ENCODE data around the gene ABCC3. TPM values are rescaled to one million over a fixed set of nuclear protein-coding genes. Genes with fewer than 3 reads are reported as not detected.
A peak's percentile ranks its signal among the peaks of the same experiment; 100 is the strongest.

ABCC3 gene
- total and polyA plus RNA-seq, 2 donors = 1.8 to 3.7 TPM

DNA sequence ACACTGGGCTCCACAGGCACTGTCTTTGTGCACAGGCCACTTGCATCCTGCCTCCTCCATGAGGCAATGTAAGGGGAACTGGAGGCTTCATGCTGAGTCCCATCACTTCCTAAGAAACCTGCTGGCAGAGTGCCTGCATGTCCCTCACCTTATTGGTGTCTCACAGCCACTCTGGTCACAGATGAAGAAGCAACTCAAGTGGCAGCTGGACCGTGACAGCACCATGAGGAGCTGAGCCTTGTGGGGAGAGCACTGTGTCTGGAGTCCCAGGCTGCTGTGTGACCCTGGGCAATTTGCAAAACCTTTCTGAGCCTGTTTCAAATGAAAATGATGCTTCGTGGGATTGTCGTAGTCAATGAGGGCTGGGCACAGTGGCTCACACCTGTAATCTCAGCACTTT is 53.6 kb downstream of the ABCC3 start:
- H3K4me1 ChIP-seq (ENCODE audit: control insufficient read depth in 2 of 2, insufficient read depth in 2 of 2, low read length in 2 of 2) = peaks cover 0 to 16% of the 10 kb centered on the region in 2 donors
- no peaks in the 10 kb centered on the region for H3K9me3 ChIP-seq (ENCODE audit: control insufficient read depth in 2 of 2, insufficient read depth in 1 of 2, low read length in 1 of 2)
- H3K4me3 ChIP-seq (ENCODE audit: low read length in 2 of 2) = no peak overlapping the region
- DNase-seq (ENCODE audit: low read depth in 6 of 9, low spot score in 9 of 9) = no peak
- 97% methylated on average over 3 of the region's 3 CpGs for WGBS
- H3K36me3 ChIP-seq (ENCODE audit: control insufficient read depth in 2 of 2, insufficient read depth in 2 of 2, low read length in 1 of 2) = peaks cover 7 to 9% of the 10 kb centered on the region in 2 donors
- H3K27ac ChIP-seq (ENCODE audit: low read depth in 1 of 2, low read length in 1 of 2) = no peak overlapping the region
- no peaks in the 10 kb centered on the region for H3K27me3 ChIP-seq (ENCODE audit: control insufficient read depth in 2 of 2, insufficient read depth in 1 of 2, low read length in 1 of 2)

DNA sequence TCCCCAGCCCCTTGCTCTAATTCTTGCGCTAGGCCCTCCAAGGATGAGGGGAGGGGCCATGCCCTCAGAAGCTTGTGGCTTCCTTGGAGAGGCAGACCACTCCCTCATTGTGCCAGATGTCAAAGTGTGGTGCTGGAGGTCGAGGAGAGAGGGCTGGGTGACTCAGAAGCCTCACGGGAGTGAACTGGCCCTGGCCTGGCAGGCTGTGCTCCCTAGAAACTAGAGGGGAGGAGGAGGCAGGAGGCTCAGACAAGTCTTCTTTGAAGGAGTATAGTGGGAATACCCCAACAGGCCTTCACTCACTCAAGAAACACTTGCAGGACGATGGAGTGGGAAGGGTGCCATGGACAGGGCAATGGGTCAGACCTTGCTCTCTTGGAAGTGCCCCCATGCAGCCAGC is 54.6 kb downstream of the ABCC3 start:
- no peak overlapping the region for H3K4me3 ChIP-seq (ENCODE audit: low read length in 2 of 2)
- H3K27ac ChIP-seq (ENCODE audit: low read depth in 1 of 2, low read length in 1 of 2) = no peak overlapping the region
- H3K27me3 ChIP-seq (ENCODE audit: control insufficient read depth in 2 of 2, insufficient read depth in 1 of 2, low read length in 1 of 2) = no peaks in the 10 kb centered on the region
- DNase-seq (ENCODE audit: low read depth in 6 of 9, low spot score in 9 of 9) = peak in 1 of 9 donors; percentile 19
- WGBS = 40% methylated on average over 4 of the region's 4 CpGs
- peaks cover 0 to 16% of the 10 kb centered on the region in 2 donors for H3K4me1 ChIP-seq (ENCODE audit: control insufficient read depth in 2 of 2, insufficient read depth in 2 of 2, low read length in 2 of 2)
- peaks cover 10 to 19% of the 10 kb centered on the region in 2 donors for H3K36me3 ChIP-seq (ENCODE audit: control insufficient read depth in 2 of 2, insufficient read depth in 2 of 2, low read length in 1 of 2)
- H3K9me3 ChIP-seq (ENCODE audit: control insufficient read depth in 2 of 2, insufficient read depth in 1 of 2, low read length in 1 of 2) = no peaks in the 10 kb centered on the region

DNA sequence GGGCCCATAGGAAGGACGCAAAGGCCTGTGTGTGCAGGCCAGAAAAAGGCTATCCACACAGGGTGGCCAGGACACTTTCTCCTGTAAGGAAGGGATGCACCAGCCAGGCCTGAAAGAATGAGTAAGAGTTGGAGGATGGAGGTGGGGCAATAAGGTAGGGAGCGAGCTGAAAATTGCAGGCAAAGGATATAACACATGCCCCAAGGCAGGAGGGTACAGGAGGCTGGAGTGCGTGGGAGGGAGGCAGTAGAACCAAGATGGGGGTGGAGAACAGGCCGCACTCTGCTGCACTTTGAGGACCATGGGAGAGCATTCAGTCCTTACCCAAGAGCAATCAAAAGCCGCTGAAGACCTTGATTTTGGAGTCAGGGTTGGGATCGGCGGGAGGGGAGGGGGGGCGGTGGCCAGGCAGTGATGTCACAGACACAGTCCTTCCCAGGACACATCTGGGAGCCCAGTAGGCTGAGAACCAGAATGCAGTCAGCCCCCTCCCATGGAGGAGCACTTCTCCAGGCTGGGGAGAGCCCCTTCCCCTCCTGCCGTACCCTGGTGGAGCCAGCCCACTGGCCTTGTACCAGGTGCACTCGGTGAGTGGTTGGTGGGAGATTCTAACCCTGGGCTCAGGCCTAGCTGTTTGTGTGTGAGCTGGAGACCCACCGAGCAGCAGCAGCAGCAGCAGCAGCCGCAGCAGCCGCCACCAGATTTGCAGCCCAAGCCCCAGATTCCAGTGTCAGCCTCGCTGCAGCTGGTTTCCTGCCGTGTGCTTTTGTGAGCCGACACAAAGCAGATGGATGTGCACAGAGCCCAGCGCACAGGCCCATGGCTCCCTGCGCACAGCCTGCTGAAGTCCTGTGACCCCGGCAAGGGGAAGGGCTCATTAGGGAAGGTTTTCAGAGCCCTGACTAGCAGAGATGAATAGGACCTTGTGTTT is 55.5 kb downstream of the ABCC3 start:
- no peak overlapping the region for H3K27ac ChIP-seq (ENCODE audit: low read depth in 1 of 2, low read length in 1 of 2)
- peaks cover 0 to 16% of the 10 kb centered on the region in 2 donors for H3K4me1 ChIP-seq (ENCODE audit: control insufficient read depth in 2 of 2, insufficient read depth in 2 of 2, low read length in 2 of 2)
- H3K27me3 ChIP-seq (ENCODE audit: control insufficient read depth in 2 of 2, insufficient read depth in 1 of 2, low read length in 1 of 2) = no peaks in the 10 kb centered on the region
- H3K4me3 ChIP-seq (ENCODE audit: low read length in 2 of 2) = no peak overlapping the region
- WGBS = 92% methylated on average over 19 of the region's 19 CpGs
- H3K9me3 ChIP-seq (ENCODE audit: control insufficient read depth in 2 of 2, insufficient read depth in 1 of 2, low read length in 1 of 2) = no peaks in the 10 kb centered on the region
- peak in 5 of 9 donors; percentile 3 to 58 (median 35) for DNase-seq (ENCODE audit: low read depth in 6 of 9, low spot score in 9 of 9)
- H3K36me3 ChIP-seq (ENCODE audit: control insufficient read depth in 2 of 2, insufficient read depth in 2 of 2, low read length in 1 of 2) = peaks cover 14 to 26% of the 10 kb centered on the region in 2 donors

DNA sequence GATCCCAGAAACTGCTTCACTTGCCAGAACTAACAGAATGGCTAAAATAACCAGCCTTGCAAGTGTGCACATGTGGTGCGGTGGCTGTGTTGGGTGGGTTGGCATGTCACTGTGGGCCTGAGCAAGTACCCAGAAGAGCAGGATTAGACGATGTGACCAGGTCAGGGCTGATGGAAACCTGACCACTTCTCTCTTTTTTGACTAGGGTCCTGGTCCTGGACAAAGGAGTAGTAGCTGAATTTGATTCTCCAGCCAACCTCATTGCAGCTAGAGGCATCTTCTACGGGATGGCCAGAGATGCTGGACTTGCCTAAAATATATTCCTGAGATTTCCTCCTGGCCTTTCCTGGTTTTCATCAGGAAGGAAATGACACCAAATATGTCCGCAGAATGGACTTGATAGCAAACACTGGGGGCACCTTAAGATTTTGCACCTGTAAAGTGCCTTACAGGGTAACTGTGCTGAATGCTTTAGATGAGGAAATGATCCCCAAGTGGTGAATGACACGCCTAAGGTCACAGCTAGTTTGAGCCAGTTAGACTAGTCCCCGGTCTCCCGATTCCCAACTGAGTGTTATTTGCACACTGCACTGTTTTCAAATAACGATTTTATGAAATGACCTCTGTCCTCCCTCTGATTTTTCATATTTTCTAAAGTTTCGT is 56.3 kb downstream of the ABCC3 start:
- 95% methylated on average over 9 of the region's 9 CpGs for WGBS
- no peak overlapping the region for H3K4me3 ChIP-seq (ENCODE audit: low read length in 2 of 2)
- H3K4me1 ChIP-seq (ENCODE audit: control insufficient read depth in 2 of 2, insufficient read depth in 2 of 2, low read length in 2 of 2) = peaks cover 0 to 16% of the 10 kb centered on the region in 2 donors
- H3K27me3 ChIP-seq (ENCODE audit: control insufficient read depth in 2 of 2, insufficient read depth in 1 of 2, low read length in 1 of 2) = no peaks in the 10 kb centered on the region
- no peak for DNase-seq (ENCODE audit: low read depth in 6 of 9, low spot score in 9 of 9)
- H3K27ac ChIP-seq (ENCODE audit: low read depth in 1 of 2, low read length in 1 of 2) = no peak overlapping the region
- no peaks in the 10 kb centered on the region for H3K9me3 ChIP-seq (ENCODE audit: control insufficient read depth in 2 of 2, insufficient read depth in 1 of 2, low read length in 1 of 2)
- H3K36me3 ChIP-seq (ENCODE audit: control insufficient read depth in 2 of 2, insufficient read depth in 2 of 2, low read length in 1 of 2) = peaks cover 22 to 34% of the 10 kb centered on the region in 2 donors

DNA sequence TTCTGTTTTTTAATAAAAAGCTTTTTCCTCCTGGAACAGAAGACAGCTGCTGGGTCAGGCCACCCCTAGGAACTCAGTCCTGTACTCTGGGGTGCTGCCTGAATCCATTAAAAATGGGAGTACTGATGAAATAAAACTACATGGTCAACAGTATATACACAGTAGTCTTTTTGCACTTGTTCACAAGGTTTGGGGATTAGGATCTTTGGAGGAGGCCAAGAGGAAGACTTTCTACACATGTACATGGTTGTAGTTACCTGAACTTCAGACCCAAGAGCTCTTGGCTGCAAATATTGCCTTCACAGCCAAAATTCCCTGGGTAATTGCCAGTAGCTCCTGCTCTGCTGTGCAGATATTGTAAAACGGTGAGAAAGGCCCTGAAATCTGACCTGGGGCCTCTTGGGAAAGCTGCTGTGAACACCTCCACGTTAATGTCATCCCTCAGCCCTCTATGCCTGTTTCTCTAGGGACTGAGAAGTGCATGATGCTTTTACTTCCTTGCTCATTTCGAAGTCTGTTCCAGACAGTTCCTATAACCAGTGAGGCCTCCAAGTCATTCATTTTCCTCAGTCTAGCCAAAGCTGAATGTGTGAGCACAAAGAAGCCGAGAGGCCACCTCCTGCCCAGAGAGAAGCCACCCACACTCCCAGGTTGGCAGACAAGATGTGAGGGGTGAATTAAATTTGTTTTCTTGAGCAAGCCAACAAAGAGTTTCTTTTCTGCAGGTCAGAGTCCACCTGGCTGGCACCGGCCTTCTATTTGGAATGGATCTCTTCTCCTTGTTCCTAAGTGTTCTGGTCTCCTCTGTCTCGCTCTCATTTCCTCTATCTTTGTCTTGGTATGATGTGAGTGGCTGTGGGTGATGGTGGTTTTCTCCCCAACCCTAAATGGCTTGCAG is 57.1 kb downstream of the ABCC3 start:
- peak in 1 of 9 donors; percentile 19 for DNase-seq (ENCODE audit: low read depth in 6 of 9, low spot score in 9 of 9)
- no peaks in the 10 kb centered on the region for H3K9me3 ChIP-seq (ENCODE audit: control insufficient read depth in 2 of 2, insufficient read depth in 1 of 2, low read length in 1 of 2)
- peaks cover 29 to 42% of the 10 kb centered on the region in 2 donors for H3K36me3 ChIP-seq (ENCODE audit: control insufficient read depth in 2 of 2, insufficient read depth in 2 of 2, low read length in 1 of 2)
- peaks cover 0 to 16% of the 10 kb centered on the region in 2 donors for H3K4me1 ChIP-seq (ENCODE audit: control insufficient read depth in 2 of 2, insufficient read depth in 2 of 2, low read length in 2 of 2)
- no peaks in the 10 kb centered on the region for H3K27me3 ChIP-seq (ENCODE audit: control insufficient read depth in 2 of 2, insufficient read depth in 1 of 2, low read length in 1 of 2)
- 96% methylated on average over 6 of the region's 6 CpGs for WGBS
- peak overlapping the region in 1 of 2 donors; percentile 12 for H3K27ac ChIP-seq (ENCODE audit: low read depth in 1 of 2, low read length in 1 of 2)
- H3K4me3 ChIP-seq (ENCODE audit: low read length in 2 of 2) = no peak overlapping the region

DNA sequence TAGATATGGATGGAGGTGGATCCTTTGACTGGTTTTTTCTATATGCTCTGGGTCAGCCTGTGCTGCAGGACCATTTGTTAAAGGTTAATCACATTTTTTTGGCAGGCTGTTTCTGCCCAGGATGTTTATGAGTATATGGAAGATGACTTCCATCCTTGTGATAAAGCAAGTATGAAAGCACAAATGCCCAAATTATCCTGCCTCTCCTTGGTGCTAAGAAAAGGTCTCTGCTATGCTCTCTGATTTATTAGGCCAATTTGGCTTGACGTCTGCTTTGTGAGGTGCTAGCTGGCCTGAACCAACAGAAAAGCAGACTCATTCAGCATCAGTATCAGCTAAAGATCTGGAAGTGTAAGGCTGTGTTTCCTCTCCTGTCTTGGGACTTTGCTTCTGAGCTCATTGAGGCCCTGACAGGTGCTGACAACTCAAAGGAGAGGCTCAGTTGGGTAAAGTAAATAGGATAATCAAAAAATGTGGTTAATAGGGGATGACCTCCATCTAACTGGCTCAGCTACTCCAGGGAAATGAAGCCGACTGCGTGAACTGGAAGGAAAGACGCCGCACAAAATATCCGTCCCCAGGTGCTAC is 57.9 kb downstream of the ABCC3 start:
- Histone ChIP-seq H3K27ac (ENCODE audit: low read depth in 1 of 2, low read length in 1 of 2) (no peak overlapping the region), H3K9me3 (ENCODE audit: control insufficient read depth in 2 of 2, insufficient read depth in 1 of 2, low read length in 1 of 2) (no peaks in the 10 kb centered on the region), H3K27me3 (ENCODE audit: control insufficient read depth in 2 of 2, insufficient read depth in 1 of 2, low read length in 1 of 2) (no peaks in the 10 kb centered on the region), H3K4me3 (ENCODE audit: low read length in 2 of 2) (no peak overlapping the region), H3K4me1 (ENCODE audit: control insufficient read depth in 2 of 2, insufficient read depth in 2 of 2, low read length in 2 of 2) (peaks cover 0 to 16% of the 10 kb centered on the region in 2 donors), H3K36me3 (ENCODE audit: control insufficient read depth in 2 of 2, insufficient read depth in 2 of 2, low read length in 1 of 2) (peaks cover 35 to 50% of the 10 kb centered on the region in 2 donors)
- no peak for DNase-seq (ENCODE audit: low read depth in 6 of 9, low spot score in 9 of 9)
- WGBS = 96% methylated on average over 6 of the region's 6 CpGs

DNA sequence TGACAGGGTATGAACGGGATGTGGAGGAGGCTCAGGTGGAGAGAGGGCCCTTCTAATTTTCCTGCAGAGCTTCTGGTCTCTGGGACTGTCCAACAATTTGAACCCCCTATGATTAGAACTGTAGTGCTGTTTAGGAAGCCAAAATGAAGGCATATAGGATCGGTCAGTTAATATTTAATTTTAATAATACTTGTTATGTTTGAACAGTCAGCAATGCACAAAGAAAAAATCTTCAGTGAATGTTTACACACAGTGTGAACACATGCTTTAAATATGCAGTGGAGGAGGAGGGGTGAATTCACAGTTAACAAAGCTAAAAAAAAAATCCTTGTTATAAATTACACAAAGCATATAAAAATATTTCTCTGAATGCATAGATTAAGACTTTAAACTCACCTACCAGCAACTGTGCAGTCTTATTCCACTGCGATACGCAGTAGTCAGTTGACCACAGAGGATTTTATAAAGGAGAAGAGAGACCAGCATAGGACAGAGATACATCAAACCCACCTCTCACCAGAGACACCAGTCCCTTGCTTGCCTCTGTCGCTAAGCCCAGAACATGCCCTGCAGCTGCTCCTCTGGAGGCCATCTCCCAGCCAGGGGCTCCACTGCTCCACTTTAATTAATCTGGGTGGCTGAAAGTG is 58.5 kb downstream of the ABCC3 start:
- Histone ChIP-seq H3K9me3 (ENCODE audit: control insufficient read depth in 2 of 2, insufficient read depth in 1 of 2, low read length in 1 of 2) (no peaks in the 10 kb centered on the region), H3K27me3 (ENCODE audit: control insufficient read depth in 2 of 2, insufficient read depth in 1 of 2, low read length in 1 of 2) (no peaks in the 10 kb centered on the region), H3K27ac (ENCODE audit: low read depth in 1 of 2, low read length in 1 of 2) (no peak overlapping the region), H3K4me1 (ENCODE audit: control insufficient read depth in 2 of 2, insufficient read depth in 2 of 2, low read length in 2 of 2) (peaks cover 0 to 16% of the 10 kb centered on the region in 2 donors), H3K4me3 (ENCODE audit: low read length in 2 of 2) (no peak overlapping the region), H3K36me3 (ENCODE audit: control insufficient read depth in 2 of 2, insufficient read depth in 2 of 2, low read length in 1 of 2) (peaks cover 42 to 56% of the 10 kb centered on the region in 2 donors)
- DNase-seq (ENCODE audit: low read depth in 6 of 9, low spot score in 9 of 9) = no peak
- WGBS = 97% methylated on average over 5 of the region's 5 CpGs

DNA sequence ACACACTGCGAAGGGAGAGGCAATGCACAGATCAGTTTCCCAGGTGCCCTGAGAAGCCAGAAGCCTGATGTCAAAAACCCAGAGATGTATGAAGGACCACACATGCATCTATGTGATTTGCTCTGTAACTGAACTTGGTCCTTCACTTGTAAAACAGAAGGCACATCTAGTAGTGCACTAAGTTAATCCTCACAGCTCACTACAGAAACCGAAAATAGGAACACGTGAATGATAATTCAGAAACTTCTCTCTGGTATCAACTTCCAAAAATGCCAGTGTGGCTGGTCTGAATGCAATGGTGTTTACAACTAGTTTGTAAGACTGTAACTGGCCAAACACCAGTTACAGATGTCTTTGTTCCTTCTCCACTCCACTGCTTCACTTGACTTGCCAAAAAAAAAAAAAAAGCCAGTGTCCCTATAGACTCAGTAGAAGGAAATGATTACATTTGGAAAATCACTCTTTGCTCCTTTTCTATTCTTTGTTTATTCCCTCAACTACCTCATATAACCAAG is 61.7 kb downstream of the ABCC3 start:
- no peaks in the 10 kb centered on the region for H3K9me3 ChIP-seq (ENCODE audit: control insufficient read depth in 2 of 2, insufficient read depth in 1 of 2, low read length in 1 of 2)
- no peak overlapping the region for H3K4me3 ChIP-seq (ENCODE audit: low read length in 2 of 2)
- H3K36me3 ChIP-seq (ENCODE audit: control insufficient read depth in 2 of 2, insufficient read depth in 2 of 2, low read length in 1 of 2) = peaks cover 55 to 76% of the 10 kb centered on the region in 2 donors
- H3K4me1 ChIP-seq (ENCODE audit: control insufficient read depth in 2 of 2, insufficient read depth in 2 of 2, low read length in 2 of 2) = peaks cover 0 to 4% of the 10 kb centered on the region in 2 donors
- WGBS = 98% methylated on average over 3 of the region's 3 CpGs
- H3K27ac ChIP-seq (ENCODE audit: low read depth in 1 of 2, low read length in 1 of 2) = no peak overlapping the region
- DNase-seq (ENCODE audit: low read depth in 6 of 9, low spot score in 9 of 9) = no peak
- H3K27me3 ChIP-seq (ENCODE audit: control insufficient read depth in 2 of 2, insufficient read depth in 1 of 2, low read length in 1 of 2) = no peaks in the 10 kb centered on the region

All from thymus (tissue), 11 donors.